SHP77 treated with DMSO at 0.1 percent for 48 hours (cell line): ENCODE data around the gene CLEC9A.
"Not testable (repeated sequence)": the region's sequence is repeated elsewhere in the genome, so short reads cannot be mapped to it uniquely, and the experiment has no call there.

ENCODE experiments used
- DNase-seq: peaks from one replicate; lab custom pipeline; 2025; lab: John Stamatoyannopoulos, UW

The CLEC9A gene

GRCh38 chr12:10030446-10030845 lies at the start of gene CLEC9A:
Gene CLEC9A, plus strand, starts transcription at chr12:10030682. Its CDS starts 22,006 bp downstream, at chr12:10052688.
- no peak for DNase-seq

- DNase-seq: no peak
These were observed 38.6 kb upstream of the CLEC9A start for GRCh38 chr12:9991876-9992275.

DNA sequence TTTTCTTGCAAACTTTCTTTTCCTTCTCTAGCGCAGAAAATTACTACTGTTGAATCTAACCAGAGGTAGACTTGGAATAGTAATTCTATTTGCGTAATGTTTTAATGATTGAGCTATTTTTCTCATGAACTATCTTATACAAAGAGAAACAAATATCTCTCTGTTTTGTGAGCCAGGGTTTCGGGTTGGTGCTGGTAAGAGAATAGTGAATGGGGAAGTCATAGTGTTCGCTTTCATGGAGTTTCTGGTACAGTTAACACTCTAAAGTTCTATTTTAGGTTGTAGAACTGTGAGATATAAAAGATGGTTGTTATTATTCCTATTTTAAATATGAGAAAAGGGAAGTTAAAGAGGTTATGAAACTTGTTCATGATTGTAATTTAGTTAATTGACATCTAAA lies 38.2 kb upstream of the CLEC9A start:
- DNase-seq: no peak

DNA sequence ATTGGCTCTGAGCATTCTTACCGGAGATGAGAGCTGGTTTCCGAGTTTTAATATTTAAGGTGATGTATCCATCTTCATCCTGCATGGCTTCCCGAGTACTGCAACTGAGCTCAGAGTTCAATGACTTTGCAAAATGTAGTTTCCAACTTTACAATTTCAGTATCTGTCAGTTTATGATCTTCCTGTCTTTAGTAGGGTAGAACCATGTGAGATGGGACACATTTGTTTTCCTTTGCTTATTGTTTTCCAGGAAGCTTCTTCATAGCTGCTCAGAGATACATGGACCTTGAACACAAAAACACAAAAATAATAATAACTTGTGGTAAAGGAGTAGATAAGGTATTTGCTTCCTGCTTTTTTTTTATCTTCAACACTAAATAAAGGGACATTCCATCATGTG lies 31.5 kb upstream of the CLEC9A start, which contains the start of gene CLEC1B:
TSS of gene CLEC1B (minus strand) at position 106 of the 400 bp plus-strand sequence. CDS start at position 85, 21 bp downstream.
- DNase-seq: no peak

DNA sequence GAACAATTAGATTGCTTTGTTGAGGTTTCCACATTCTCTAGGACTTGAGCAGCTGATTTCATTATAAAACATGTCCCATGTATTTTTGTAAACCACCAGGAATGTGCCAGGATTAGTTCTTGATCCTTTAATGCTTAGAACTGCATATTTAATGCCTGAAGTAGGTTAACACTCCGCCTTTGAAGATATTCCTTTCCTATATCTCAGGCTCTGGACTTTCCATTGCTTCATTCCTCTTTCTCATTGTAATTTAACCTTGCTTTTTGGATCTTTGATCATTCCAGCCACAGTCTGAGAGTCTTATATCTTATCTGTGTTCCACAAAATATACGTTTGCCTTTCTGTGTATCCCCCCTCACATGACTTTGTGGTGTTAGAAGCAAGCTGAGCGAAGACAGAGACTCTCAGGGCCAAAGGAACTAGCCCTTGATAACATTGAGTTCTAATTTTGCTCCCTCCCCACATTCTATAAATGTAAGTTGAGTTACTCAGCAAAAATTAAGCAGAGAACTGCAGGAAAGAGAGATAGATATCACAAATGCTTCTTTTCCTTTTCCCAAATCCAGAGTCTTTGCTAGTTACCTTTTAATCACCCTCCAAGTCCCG lies 29.2 kb upstream of the CLEC9A start:
- no peak for DNase-seq

GRCh38 chr12:10012630-10013330 lies 17.7 kb upstream of the CLEC9A start:
- DNase-seq: no peak

GRCh38 chr12:10015450-10015849 lies 15.0 kb upstream of the CLEC9A start:
- no peak for DNase-seq

DNA sequence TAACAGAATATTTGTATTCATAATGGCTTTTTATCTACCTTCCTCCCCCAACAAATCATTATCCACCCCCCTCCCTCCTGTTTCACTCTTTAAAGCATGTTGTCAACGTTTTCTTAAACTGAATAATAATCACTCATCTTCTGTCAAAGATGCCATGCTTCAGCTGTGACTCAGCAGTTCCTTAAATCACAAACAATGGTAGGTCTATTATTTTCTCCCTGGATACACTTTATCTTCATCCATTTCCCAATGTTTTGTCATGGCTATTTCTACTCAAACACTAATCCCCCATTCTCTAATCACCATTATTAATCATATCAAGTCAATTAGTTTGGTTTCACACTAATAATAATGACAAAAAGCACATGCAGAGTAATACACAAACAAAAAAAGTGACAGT lies 13.6 kb upstream of the CLEC9A start:
- DNase-seq: no peak

GRCh38 chr12:10018386-10018785 lies 12.1 kb upstream of the CLEC9A start:
- no peak for DNase-seq

GRCh38 chr12:10021342-10021741 lies 9.1 kb upstream of the CLEC9A start:
- no peak for DNase-seq

- no peak for DNase-seq
These were observed 5.2 kb upstream of the CLEC9A start for GRCh38 chr12:10025236-10025635.

DNA sequence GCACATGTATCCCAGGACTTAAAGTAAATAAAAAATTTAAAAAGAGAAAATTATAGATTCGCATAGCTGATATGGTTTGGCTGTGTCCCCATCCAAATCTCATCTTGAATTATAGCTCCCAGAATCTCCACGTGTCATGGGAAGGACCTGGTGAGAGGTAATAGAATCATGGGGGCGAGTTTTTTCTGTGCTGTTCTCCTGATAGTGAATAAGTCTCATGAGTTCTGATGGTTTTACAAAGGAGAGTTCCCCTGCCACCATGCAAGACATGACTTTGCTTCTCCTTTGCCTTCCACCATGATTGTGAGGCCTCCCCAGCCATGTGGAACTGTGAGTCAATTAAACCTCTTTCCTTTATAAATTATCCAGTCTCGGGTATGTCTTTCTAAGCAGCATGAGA lies 3.8 kb upstream of the CLEC9A start:
- DNase-seq: not testable (repeated sequence)

GRCh38 chr12:10027311-10027710 lies 3.2 kb upstream of the CLEC9A start:
- no peak for DNase-seq

DNA sequence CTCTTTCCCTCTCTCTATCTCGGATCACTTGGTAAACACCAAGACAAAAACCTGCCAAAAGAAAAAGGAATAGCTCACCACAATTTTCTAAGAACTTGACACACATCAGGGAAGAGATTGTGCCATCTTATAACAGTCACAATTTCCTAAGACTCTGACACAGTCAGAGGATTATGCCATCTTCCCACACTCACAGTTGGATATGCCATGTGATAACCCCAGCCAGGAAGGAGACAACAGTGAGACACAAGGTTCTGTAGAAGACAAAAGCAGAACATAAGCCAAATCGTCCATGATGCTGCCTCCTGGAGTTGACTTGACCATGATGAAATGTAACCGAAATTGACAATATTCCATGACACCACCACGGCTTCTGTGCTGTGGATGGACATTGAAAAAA lies 2.8 kb upstream of the CLEC9A start:
- DNase-seq: no peak

GRCh38 chr12:10031321-10031720 lies 839 bp downstream of the CLEC9A start:
- DNase-seq: no peak

GRCh38 chr12:10031771-10032175 lies 1.3 kb downstream of the CLEC9A start:
- DNase-seq: no peak

GRCh38 chr12:10033783-10034545 lies 3.5 kb downstream of the CLEC9A start:
- no peak for DNase-seq

DNA sequence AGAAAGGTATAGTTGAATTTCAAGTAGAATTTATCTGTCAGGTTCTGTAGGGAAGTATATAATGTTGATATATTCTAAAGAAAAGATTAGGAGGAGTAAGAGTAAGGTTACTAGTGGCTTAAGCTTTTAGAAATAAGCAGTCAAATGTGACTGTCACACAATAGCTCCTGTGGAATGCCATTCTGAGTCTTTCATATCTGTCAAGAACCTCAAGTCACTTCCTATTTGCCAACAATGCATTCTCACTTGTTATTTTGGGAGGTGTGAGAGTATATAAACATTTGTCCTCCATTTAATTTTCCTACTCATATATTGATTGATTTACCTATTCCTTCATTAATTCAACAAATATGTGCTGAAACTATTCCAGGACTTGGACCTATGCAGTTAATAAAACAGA lies 11.7 kb downstream of the CLEC9A start:
- DNase-seq: no peak

DNA sequence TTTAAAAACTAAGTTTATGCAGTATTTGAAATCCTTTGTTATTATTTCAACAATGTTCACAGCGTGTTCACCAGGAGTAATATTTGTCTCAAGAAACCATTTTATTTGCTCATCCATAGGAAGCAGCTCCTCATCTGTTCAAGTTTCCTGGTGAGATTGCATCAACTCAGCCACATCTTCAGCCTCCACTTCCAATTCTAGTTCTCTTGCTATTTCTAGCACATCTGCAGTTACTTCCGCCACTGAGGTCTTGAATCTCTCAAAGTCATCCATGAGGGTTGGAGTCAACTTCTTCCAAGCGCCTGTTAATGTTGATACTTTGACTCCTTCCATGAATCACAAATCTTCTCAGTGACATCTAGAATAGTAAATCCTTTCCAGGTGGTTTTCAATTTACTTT lies 18.0 kb downstream of the CLEC9A start:
- no peak for DNase-seq

DNA sequence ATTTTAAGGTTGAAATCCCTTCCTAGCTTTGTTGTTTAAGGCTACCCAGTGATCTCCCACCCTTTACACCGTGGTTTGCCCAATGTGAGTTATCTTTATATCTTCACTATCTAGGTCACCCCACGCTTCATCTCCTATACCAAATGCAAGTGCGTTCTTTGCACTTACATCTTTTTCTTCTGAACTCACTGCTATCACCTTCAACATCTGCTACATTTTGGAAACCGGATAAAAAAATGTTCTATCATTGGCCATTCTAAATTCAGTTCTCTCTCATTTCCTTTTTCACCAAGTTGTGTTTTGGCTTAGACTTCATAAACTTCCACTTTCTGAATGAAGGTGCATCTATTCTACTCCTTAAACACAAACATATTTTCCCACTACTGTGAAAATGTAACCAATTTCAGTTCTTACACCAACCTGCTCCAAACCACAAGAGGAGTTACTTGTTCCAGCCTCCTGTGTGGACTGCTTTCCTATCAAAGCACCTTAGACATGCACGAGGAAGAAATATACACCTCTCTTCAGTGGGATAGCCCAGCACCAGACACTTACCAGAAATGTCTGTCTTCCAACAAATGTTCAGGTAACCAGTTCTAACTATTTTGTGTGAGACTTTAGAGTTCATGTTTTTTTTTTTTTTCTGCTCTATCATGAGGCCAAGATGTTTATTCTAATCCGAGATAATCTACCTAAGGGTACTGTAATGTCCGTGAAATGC lies 21.9 kb downstream of the CLEC9A start:
- no peak for DNase-seq

GRCh38 chr12:10058387-10058786 lies 27.9 kb downstream of the CLEC9A start:
- DNase-seq: no peak

DNA sequence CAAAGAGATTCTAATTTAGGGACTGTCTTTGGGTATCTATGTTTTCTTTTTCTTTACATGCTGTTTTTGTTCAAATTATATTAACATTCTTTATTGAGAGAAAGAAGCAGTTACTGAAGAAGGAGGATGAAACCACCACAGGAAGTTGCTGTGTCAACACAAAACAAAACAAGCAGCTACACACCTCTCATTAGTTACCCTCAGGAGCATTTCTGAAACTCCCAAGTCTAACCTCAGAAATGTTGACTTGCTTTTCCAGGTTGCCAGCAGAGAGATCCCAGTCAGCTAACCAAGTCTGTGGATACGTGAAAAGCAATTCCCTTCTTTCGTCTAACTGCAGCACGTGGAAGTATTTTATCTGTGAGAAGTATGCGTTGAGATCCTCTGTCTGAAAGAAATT lies 34.8 kb downstream of the CLEC9A start:
- no peak for DNase-seq
